Activated naive CD8-positive, alpha-beta T cell treated with anti-CD3 and anti-CD28 coated beads, Interleukin-2, amount 50 U/mL, for 24 hours (primary cell): Measurements from ENCODE around the gene EIF2B4.
"Not testable (repeated sequence)": the region's sequence is repeated elsewhere in the genome, so short reads cannot be mapped to it uniquely, and the experiment has no call there.

Experiments used
- ATAC-seq: fragments of 150-1000 bp; cut with Tn5 transposase; one replicate; pipeline ENCODE4 v1.10.0; 2021
- DNase-seq: peaks from one replicate; pipeline ENCODE4 v3.0.0; 2021
- H3K27ac Mint-ChIP-seq: one replicate; pipeline ENCODE4 v1.8.0; 2021; ENCODE audit warnings: mild to moderate bottlenecking, mixed read lengths
- H3K27me3 Mint-ChIP-seq: one replicate; pipeline ENCODE4 v1.8.0; 2021; ENCODE audit warnings: mixed read lengths
- H3K36me3 Mint-ChIP-seq: one replicate; pipeline ENCODE4 v1.8.0; 2021; ENCODE audit warnings: low read depth, mixed read lengths
- H3K4me1 Mint-ChIP-seq: one replicate; pipeline ENCODE4 v1.8.0; 2021; ENCODE audit warnings: mixed read lengths
- H3K4me3 Mint-ChIP-seq: one replicate; pipeline ENCODE4 v1.8.0; 2021; ENCODE audit warnings: mild to moderate bottlenecking, moderate library complexity, mixed read lengths
- H3K9me3 Mint-ChIP-seq: one replicate; pipeline ENCODE4 v1.8.0; 2021; ENCODE audit warnings: mixed read lengths

EIF2B4 gene

DNA sequence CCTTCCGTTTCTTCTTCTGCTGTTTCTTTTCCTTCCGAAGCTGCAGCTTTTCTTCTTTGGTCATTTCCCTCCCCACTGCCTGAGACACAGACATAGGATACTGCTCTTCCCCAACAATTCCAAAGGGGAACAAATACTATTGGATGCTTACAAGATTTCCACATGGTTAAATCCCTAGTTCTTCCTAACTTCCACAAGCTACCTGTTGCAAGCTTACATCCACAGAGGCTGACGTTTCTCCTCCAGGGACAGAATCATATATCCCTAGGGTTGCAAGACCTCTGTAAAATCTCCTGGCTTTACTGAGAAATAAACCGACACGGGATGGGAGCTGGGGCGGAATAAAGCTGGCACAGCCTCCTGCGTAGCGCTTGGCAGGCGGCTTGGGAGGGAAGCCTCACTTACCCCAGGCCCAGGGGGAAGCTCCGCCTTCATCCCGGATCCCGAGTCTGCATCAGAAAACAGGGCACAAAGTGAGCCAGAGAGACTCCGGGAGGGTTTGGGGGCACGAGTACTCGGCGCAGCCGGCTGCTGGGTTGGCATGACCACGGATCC, 590 bp downstream of the EIF2B4 start:
- peak; percentile 8 for ATAC-seq

DNA sequence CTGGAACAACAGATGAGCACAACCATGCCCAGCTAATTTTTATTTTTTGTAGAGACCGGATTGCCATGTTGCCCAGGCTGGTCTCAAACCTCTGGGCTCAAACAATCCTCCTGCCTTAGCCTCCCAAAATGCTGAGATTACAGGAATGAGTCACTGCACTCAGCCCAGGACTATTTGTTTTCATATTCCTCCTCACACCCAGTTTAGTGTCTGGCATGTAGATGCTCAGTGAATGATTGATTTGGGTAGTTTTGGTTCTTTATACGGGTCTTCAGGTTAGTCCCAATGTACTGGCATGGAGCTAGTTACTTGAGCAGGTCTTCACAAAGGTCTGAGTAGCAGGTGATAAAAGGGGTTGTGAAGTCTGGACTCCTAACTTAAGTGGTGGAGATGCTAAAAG, 6.2 kb downstream of the EIF2B4 start:
- no peaks in the 10 kb centered on the region for H3K27me3 Mint-ChIP-seq
- no peak overlapping the region for H3K4me3 Mint-ChIP-seq
- peaks cover 11% of the 10 kb centered on the region for H3K4me1 Mint-ChIP-seq
- DNase-seq: no peak
- peaks cover 41% of the 10 kb centered on the region for H3K36me3 Mint-ChIP-seq
- peak overlapping the region; percentile 36 for H3K27ac Mint-ChIP-seq
- ATAC-seq: no peak
- H3K9me3 Mint-ChIP-seq: no peaks in the 10 kb centered on the region

More for the DNA sequence above, 590 bp downstream of the EIF2B4 start:
- Mint-ChIP-seq H3K4me3 (peak overlapping the region; percentile 98), H3K4me1 (peaks cover 43% of the 10 kb centered on the region), H3K27me3 (peaks cover 2% of the 10 kb centered on the region), H3K27ac (peak overlapping the region; percentile 99), H3K9me3 (no peaks in the 10 kb centered on the region), H3K36me3 (peaks cover 53% of the 10 kb centered on the region)
- DNase-seq: no peak

DNA sequence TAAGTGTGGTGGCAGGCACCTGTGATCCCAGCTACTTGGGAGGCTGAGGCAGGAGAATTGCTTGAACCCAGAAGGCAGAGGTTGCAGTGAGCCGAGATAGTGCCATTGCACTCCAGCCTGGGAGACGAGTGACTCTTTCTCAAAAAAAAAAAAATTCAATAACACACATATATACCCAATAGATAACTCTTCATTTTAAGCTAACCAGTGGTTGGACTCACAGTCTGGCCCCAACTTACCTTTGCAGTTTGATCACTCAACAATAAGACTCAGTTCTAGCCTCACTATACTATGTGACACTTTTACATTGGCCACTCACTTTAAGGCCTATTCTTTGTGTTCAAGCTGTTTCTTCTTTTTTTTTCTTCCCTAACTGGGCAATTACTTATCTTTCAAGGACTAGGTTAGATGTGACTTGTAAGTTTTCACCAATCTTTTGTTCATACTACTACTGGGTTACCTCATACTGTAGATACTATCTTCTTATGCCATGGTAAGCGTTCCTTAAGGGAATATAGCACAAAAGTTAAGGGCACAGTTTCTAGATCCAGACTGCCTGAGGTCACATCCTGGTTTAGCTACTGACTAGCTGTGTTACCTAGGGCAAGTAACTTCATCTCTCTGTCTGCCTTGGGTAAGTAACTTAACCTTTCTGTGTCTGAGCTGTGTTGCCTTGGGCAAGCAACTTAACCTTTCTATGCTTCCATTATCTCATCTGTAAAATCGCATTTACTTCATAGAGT, 7.3 kb downstream of the EIF2B4 start:
- no peak overlapping the region for H3K4me3 Mint-ChIP-seq
- DNase-seq: no peak
- ATAC-seq: no peak
- peaks cover 44% of the 10 kb centered on the region for H3K36me3 Mint-ChIP-seq
- H3K4me1 Mint-ChIP-seq: peaks cover 13% of the 10 kb centered on the region
- H3K27me3 Mint-ChIP-seq: no peaks in the 10 kb centered on the region
- no peaks in the 10 kb centered on the region for H3K9me3 Mint-ChIP-seq
- peak overlapping the region; percentile 20 for H3K27ac Mint-ChIP-seq

DNA sequence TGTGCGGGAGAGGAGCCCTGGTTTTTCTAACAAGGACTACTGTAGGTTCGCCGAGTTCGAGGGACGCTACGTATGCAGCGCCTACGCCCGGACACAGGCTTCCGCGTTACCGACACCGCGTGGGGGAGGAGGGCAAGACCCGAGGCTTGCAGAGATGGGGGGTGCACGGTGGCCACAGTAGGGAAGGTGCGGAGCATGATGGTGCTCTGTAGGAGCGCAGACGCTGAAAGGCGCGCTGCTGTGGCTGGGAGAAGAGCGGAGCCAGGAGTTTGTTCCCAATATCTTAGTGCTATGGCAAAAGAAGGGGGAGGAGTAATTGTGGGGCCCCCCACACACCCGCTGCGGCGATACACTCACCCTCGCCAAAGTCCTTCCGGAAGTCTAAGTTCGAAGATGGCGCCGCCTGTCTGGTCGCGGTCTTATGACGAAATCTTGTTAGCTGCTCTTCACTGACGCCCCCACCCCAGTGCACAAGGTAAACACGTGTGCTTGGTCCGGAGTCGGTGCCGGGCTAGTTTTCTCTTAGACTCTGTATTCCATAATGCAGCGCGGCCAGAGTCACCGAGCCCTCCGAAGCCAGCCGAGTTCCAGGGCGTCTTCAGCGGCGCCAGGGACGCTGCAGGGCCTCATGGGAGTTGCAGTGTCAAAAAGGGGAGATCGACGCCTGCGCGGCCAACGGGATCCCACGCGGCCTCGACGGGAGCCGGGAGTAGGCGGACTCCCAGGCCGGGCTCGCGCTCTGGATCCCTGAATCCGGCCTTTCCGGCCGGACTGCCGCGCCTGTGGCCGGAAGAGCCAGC, 13.6 kb downstream of the EIF2B4 start, which contains the start of gene GTF3C2:
GTF3C2 (minus strand) TSS at position 383 of the 800 bp plus-strand sequence. CDS start 13,210 bp downstream, outside the sequence.
- peaks cover 55% of the 10 kb centered on the region for H3K4me1 Mint-ChIP-seq
- DNase-seq (peak; percentile 90), ATAC-seq (peak; percentile 87)
- no peaks in the 10 kb centered on the region for H3K9me3 Mint-ChIP-seq
- H3K4me3 Mint-ChIP-seq: peak within 1 kb of the TSS; percentile 96
- H3K27ac Mint-ChIP-seq: peak within 1 kb of the TSS; percentile 99
- peaks cover 18% of the 10 kb centered on the region for H3K36me3 Mint-ChIP-seq
- no peaks in the 10 kb centered on the region for H3K27me3 Mint-ChIP-seq

DNA sequence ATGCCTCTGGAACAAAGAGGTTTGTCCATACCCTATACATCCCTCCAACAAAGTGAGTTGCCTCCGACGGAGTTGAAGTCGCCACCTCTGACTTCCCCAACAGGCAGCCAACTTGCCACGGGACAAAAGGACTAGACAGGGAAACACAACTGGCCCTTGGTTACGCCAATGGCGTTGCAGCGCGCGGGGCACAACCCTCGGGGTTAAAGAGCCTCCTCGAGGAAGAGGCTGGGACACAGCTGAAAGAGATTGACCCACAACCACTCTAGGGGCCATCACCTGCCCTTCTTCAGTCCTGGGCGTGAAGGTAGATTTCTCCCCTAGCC, 14.1 kb downstream of the EIF2B4 start:
- Mint-ChIP-seq H3K9me3 (no peaks in the 10 kb centered on the region), H3K4me1 (peaks cover 59% of the 10 kb centered on the region), H3K27me3 (no peaks in the 10 kb centered on the region), H3K36me3 (peaks cover 16% of the 10 kb centered on the region), H3K27ac (peak overlapping the region; percentile 99), H3K4me3 (peak overlapping the region; percentile 96)
- ATAC-seq (peak; percentile 40), DNase-seq (peak; percentile 72)

DNA sequence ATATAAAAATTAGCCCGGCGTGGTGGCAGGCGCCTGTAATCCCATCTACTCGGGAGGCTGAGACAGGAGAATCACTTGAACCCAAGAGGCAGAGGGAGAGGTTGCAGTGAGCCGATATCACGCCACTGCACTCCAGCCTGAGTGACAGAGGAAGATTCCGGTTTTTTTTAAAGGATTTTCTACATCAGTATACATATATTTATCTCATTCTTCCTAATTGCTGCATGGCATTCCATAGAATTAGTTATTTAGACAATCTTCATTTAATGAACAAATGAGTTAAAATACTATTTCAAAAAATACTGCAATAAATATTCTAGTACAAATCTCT, 15.6 kb downstream of the EIF2B4 start:
- Mint-ChIP-seq H3K4me1 (peaks cover 66% of the 10 kb centered on the region), H3K27ac (no peak overlapping the region), H3K9me3 (no peaks in the 10 kb centered on the region), H3K36me3 (peaks cover 16% of the 10 kb centered on the region), H3K27me3 (no peaks in the 10 kb centered on the region), H3K4me3 (peak overlapping the region; percentile 96)
- ATAC-seq (no peak), DNase-seq (no peak)

DNA sequence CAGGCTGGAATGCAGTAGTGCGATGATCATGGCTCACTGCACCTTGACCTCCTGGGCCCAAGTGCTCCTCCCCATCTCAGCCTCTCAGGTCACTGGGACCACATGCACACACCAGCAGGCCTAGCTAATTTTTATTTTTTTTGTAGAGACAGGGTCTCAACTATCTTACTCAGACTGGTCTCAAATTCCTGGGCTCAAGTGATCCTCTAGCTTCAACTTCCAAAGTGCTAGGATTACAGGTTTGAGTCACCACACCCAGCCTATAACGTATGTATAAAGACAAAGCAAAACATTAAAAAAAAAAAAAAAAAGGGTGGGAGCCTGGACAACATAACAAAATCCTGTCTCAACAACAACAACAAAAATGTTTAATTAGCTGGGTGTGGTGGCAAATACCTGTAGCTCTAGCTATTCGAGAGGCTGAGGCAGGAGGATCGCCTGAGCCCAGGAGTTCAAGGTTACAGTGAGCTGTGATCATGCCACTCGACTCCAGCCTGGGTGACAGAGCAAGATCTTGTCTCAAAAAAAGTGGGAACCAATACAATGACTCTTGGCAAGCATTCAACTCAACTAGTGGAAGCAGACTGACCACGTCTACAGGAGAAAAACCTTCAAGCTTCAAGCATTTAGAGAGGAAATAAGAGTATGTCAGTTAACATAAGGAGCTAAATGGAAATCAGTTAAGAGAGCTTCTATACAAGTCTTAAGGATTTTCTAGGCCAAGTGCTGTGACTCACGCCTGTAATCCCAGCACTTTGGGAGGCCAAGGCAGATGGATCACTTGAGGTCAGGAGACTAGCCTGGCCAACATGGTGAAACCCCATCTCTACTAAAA, 16.2 kb downstream of the EIF2B4 start:
- H3K4me3 Mint-ChIP-seq: peak overlapping the region; percentile 96
- no peak for DNase-seq
- no peaks in the 10 kb centered on the region for H3K27me3 Mint-ChIP-seq
- ATAC-seq: no peak
- H3K4me1 Mint-ChIP-seq: peaks cover 68% of the 10 kb centered on the region
- peaks cover 18% of the 10 kb centered on the region for H3K36me3 Mint-ChIP-seq
- no peaks in the 10 kb centered on the region for H3K9me3 Mint-ChIP-seq
- H3K27ac Mint-ChIP-seq: peak overlapping the region; percentile 13

DNA sequence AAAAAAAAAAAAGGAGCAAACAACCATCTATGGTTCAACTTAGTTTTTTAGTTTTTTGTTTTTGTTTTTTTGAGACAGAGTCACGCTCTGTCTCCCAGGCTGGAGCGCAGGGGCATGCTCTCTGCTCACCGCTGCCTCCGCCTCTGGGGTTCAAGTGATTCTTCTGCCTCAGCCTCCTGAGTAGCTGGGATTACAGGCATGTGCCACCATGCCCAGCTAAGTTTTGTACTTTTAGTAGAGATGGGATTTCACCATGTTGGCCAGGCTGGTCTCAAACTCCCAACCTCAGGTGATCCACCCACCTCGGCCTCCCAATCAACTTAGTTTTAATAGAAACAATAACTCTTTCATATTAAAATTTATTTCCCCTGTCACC, 16.8 kb downstream of the EIF2B4 start:
- peaks cover 65% of the 10 kb centered on the region for H3K4me1 Mint-ChIP-seq
- H3K4me3 Mint-ChIP-seq: peak overlapping the region; percentile 28
- H3K27me3 Mint-ChIP-seq, ATAC-seq, DNase-seq, H3K27ac Mint-ChIP-seq, H3K9me3 Mint-ChIP-seq: not testable (repeated sequence)
- H3K36me3 Mint-ChIP-seq: peaks cover 17% of the 10 kb centered on the region

DNA sequence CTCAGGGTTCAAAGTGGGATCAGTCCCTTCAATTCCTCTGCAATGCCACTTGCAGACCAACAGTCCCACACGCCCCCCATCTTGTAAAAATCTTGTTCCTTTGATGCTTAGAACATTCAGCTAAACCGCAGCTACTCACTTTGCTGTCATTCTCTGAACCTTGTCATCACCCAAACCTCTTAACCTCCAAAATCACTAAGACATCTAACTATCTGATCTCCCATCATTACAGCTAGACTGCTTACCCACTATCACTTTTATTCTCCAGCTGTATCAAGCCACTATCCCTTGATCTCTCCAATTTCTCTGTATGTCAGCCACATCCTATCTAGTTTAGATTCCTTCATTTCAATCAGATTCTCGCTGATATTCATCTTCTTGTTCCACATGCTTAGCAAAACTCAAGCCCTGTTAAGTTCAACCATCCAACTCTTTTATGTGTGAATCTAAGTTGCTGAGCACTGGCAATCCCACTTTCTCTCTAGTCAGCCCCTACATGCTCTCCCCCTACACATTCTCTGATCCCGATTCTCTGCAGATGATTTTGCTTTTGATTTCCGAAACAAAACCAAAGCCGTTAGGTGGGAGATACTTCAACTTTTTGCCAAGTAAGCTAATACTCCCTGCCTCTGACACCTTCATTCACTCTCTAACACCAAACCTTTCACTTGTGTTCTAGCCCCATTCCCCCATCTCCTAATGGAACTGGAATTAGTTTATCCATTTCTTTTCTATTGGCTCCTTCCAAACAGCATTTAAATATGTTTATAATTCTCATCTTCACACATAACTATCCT, 18.1 kb downstream of the EIF2B4 start:
- no peaks in the 10 kb centered on the region for H3K27me3 Mint-ChIP-seq
- peaks cover 18% of the 10 kb centered on the region for H3K36me3 Mint-ChIP-seq
- H3K4me1 Mint-ChIP-seq: peaks cover 60% of the 10 kb centered on the region
- peak; percentile 49 for ATAC-seq
- peak overlapping the region; percentile 0 for H3K27ac Mint-ChIP-seq
- no peaks in the 10 kb centered on the region for H3K9me3 Mint-ChIP-seq
- no peak for DNase-seq
- H3K4me3 Mint-ChIP-seq: peak overlapping the region; percentile 1

DNA sequence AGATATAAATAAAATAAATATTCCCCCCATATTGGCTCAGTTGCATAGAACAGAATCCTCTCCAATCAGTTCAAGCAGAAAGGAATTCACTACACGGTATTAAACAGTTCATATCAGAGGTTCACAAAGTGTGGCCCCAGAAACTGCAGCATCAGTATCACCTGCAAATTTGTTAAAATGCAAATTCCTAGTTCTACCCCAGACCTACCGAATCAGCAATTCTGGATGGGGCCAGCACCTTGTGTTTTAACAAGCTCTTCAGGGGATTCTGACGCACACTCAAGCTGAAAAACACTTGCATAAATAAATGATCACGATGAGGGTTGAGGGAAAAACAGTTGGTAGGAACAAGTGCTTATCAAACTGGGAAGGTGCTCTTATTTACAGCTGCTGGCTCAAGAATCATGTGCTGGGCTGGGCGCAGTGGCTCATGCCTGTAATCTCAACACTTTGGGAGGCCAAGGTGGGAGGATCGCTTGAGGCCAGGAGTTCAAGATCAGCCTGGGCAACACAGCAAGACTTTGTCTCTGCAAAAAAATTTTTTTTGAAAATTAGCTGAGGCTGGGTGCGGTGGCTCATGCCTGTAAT, 19.9 kb downstream of the EIF2B4 start:
- DNase-seq (no peak), ATAC-seq (no peak)
- Mint-ChIP-seq H3K4me1 (peaks cover 47% of the 10 kb centered on the region), H3K27ac (no peak overlapping the region), H3K27me3 (no peaks in the 10 kb centered on the region), H3K36me3 (peaks cover 14% of the 10 kb centered on the region), H3K9me3 (no peaks in the 10 kb centered on the region), H3K4me3 (no peak overlapping the region)

DNA sequence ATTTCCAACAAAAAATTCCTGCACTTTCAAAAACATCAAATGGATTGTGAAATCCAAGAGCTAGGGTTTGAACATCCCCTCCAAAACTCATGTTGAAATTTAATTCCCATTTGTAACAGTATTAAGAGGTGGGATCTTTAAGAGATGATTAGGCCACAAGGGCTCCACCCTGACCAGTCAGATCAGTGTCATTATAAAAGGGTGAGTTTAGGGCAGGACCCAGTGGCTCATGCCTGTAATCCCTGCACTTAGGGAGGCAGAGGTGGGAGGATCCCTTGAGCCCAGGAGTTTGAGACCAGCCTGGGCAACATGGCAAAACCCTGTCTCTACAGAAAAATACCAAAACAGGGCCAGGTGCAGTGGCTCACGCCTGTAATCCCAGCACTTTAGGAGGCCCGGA, 22.5 kb downstream of the EIF2B4 start:
- Mint-ChIP-seq H3K27ac (no peak overlapping the region), H3K27me3 (no peaks in the 10 kb centered on the region), H3K9me3 (no peaks in the 10 kb centered on the region), H3K4me3 (no peak overlapping the region), H3K36me3 (peaks cover 17% of the 10 kb centered on the region), H3K4me1 (peaks cover 28% of the 10 kb centered on the region)
- no peak for DNase-seq
- no peak for ATAC-seq

DNA sequence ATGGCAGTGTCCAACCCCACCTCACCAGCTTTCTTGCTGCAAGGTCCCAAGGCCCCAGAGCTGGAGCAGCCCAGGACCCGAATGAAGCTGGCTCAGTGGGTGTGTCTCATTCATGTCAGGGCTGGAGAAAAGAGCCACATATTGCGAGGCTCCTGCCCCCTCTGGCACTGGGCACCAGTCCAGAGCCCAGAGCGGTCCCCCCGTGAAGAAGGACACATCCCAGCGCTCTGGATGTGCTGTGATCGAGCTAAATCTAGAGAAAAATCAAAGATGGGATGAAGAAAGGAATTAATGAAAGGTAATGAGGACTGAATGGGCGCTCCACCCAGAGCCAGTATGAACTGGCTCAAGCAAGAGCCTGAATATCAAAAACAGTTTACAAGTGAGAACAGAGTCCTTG, 34.0 kb downstream of the EIF2B4 start:
- Mint-ChIP-seq H3K4me3 (no peak overlapping the region), H3K9me3 (no peaks in the 10 kb centered on the region), H3K4me1 (no peaks in the 10 kb centered on the region), H3K36me3 (peaks cover 32% of the 10 kb centered on the region), H3K27ac (no peak overlapping the region), H3K27me3 (no peaks in the 10 kb centered on the region)
- DNase-seq: no peak
- ATAC-seq: no peak

DNA sequence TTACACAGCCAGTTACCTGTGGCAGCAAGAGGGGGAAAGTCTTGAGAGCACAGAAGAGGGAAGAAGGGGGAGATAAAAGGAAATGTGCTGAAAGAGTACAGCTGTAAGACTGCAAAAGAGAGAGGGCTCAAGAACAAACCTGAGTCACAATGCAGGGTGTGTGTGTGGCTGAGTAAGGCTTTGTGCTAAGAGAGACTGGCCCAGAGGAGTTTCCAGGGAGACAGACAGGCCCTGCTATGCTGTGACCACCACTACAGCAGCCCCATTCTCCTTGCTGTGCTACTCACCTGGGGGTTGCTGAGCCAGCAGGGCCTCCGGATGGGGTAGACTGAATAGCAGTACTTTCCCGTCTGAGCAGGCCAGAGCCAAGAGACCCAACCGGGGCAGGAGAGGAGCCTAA, 34.8 kb downstream of the EIF2B4 start:
- Mint-ChIP-seq H3K4me1 (no peaks in the 10 kb centered on the region), H3K27me3 (no peaks in the 10 kb centered on the region), H3K9me3 (no peaks in the 10 kb centered on the region), H3K4me3 (no peak overlapping the region), H3K27ac (no peak overlapping the region), H3K36me3 (peaks cover 31% of the 10 kb centered on the region)
- ATAC-seq: no peak
- DNase-seq: no peak
